Neural cell (in vitro differentiated cells): ENCODE measurements around the gene NLRP5.
"Not testable (repeated sequence)": the region's sequence is repeated elsewhere in the genome, so short reads cannot be mapped to it uniquely, and the experiment has no call there.

Source experiments
- CTCF ChIP-seq: fragments of 450-650 bp; IDR thresholded peaks from 2 replicates; pipeline ENCODE4 v1.5.1; 2014; ENCODE audit warnings: antibody characterized with exemption, mild to moderate bottlenecking, moderate library complexity; ENCODE audit not compliant: poor library complexity, severe bottlenecking
- EP300 ChIP-seq: fragments of 450-650 bp; conservative IDR thresholded peaks from 2 replicates; pipeline ENCODE4 v1.6.1; 2014; ENCODE audit warnings: antibody characterized with exemption, mild to moderate bottlenecking, moderate library complexity; ENCODE audit not compliant: poor library complexity, severe bottlenecking
- EZH2 ChIP-seq: fragments of 200-600, 300-800 bp; shearing (Covaris generic), sonication (generic); IDR thresholded peaks from 2 replicates; pipeline ENCODE4 v1.6.1; 2014; ENCODE audit warnings: antibody characterized with exemption, low read length, borderline replicate concordance, mild to moderate bottlenecking; ENCODE audit not compliant: insufficient read depth, poor library complexity, severe bottlenecking
- POLR2AphosphoS5 ChIP-seq: IDR thresholded peaks from 2 replicates; pipeline ENCODE4 v1.6.1; 2012
- RAD21 ChIP-seq: fragments of 450-650 bp; conservative IDR thresholded peaks from 2 replicates; pipeline ENCODE4 v1.6.1; 2014; ENCODE audit warnings: antibody characterized with exemption, mild to moderate bottlenecking, moderate library complexity
- SMC3 ChIP-seq: fragments of 450-650 bp; conservative IDR thresholded peaks from 2 replicates; pipeline ENCODE4 v1.6.1; 2014; ENCODE audit warnings: antibody characterized with exemption, mild to moderate bottlenecking, moderate library complexity; ENCODE audit not compliant: poor library complexity

GRCh38 chr19:55950566-55950965, 36.0 kb upstream of the NLRP5 start:
- TF ChIP-seq CTCF, POLR2AphosphoS5, EP300, RAD21, SMC3, EZH2: not testable (repeated sequence)
